Stimulated activated CD4-positive, alpha-beta T cell treated with anti-CD3 and anti-CD28 coated beads, Interleukin-15, amount 100 ng/mL, for 1 hour (primary cell): ENCODE results near the gene GSK3B.

ENCODE experiments used
- DNase-seq, 2 donors: peaks; one replicate each; pipeline ENCODE4 v3.0.0-alpha.2; 2020; ENCODE audit warnings: low read depth in 1 of 2, low spot score in 1 of 2

Gene GSK3B

GRCh38 chr3:120093911-120094775 lies at the start of gene GSK3B:
Gene GSK3B (minus strand): TSS chr3:120094447. CDS start chr3:120093434, 1,013 bp downstream.
- peak in 1 of 2 donors; percentile 98 for DNase-seq

- no peak for DNase-seq
Observed at GRCh38 chr3:120143676-120144075, 49.4 kb upstream of the GSK3B start.

- DNase-seq = no peak
Observed at GRCh38 chr3:120142236-120142635, 48.0 kb upstream of the GSK3B start.

GRCh38 chr3:120140098-120140742 lies 46.0 kb upstream of the GSK3B start:
- no peak for DNase-seq

GRCh38 chr3:120139140-120139539 lies 44.9 kb upstream of the GSK3B start:
- no peak for DNase-seq

GRCh38 chr3:120137548-120137947 lies 43.3 kb upstream of the GSK3B start:
- DNase-seq = no peak

GRCh38 chr3:120130656-120131055 lies 36.4 kb upstream of the GSK3B start:
- DNase-seq = no peak

GRCh38 chr3:120129718-120130513 lies 35.7 kb upstream of the GSK3B start:
- DNase-seq = no peak

- no peak for DNase-seq
Observed at GRCh38 chr3:120129051-120129450, 34.8 kb upstream of the GSK3B start.

GRCh38 chr3:120125992-120126391 lies 31.7 kb upstream of the GSK3B start:
- DNase-seq = no peak

GRCh38 chr3:120119846-120120510 lies 25.7 kb upstream of the GSK3B start:
- no peak for DNase-seq

- DNase-seq = no peak
Observed at GRCh38 chr3:120114981-120115380, 20.7 kb upstream of the GSK3B start.

- DNase-seq = no peak
Observed at GRCh38 chr3:120114376-120114775, 20.1 kb upstream of the GSK3B start.

GRCh38 chr3:120113128-120114116 lies 19.2 kb upstream of the GSK3B start:
- no peak for DNase-seq

- DNase-seq = no peak
Observed at GRCh38 chr3:120111898-120112297, 17.7 kb upstream of the GSK3B start.

- DNase-seq = no peak
Observed at GRCh38 chr3:120103276-120103675, 9.0 kb upstream of the GSK3B start.

- no peak for DNase-seq
Observed at GRCh38 chr3:120102674-120103073, 8.4 kb upstream of the GSK3B start.

- DNase-seq = no peak
Observed at GRCh38 chr3:120102232-120102631, 8.0 kb upstream of the GSK3B start.

- DNase-seq = no peak
Observed at GRCh38 chr3:120101624-120102023, 7.4 kb upstream of the GSK3B start.

GRCh38 chr3:120100711-120101110 lies 6.5 kb upstream of the GSK3B start:
- DNase-seq = no peak
